ENCODE results near the gene STMN3.

Gene STMN3

GRCh38 chr20:63641792-63642523, 11.3 kb downstream of the STMN3 start:
- no peak for TF ChIP-seq FOXP2 (optimal IDR thresholded peaks at IDR 0.05; ENCODE audit: borderline replicate concordance, extremely low read depth, extremely low read length, insufficient read depth)
- no peak for TF ChIP-seq TAF1 (IDR thresholded peaks at IDR 0.05; ENCODE audit: borderline replicate concordance, insufficient read depth, low read length)
- no peak for TF ChIP-seq REST (IDR thresholded peaks at IDR 0.05; ENCODE audit: insufficient read depth in 1 of 2, low read depth in 2 of 2, low read length in 2 of 2)
- TF ChIP-seq POLR2AphosphoS5 (IDR thresholded peaks at IDR 0.05; ENCODE audit: low read depth, low read length) = no peak; the same call in 1 of the 2 replicates
- no peak for TF ChIP-seq SIN3A (IDR thresholded peaks at IDR 0.05; ENCODE audit: borderline replicate concordance, insufficient read depth, low read length)

GRCh38 chr20:63641146-63641791, 12.0 kb downstream of the STMN3 start:
- TF ChIP-seq TAF1 (IDR thresholded peaks at IDR 0.05; ENCODE audit: borderline replicate concordance, insufficient read depth, low read length) = no peak
- no peak for TF ChIP-seq FOXP2 (optimal IDR thresholded peaks at IDR 0.05; ENCODE audit: borderline replicate concordance, extremely low read depth, extremely low read length, insufficient read depth)
- no peak for TF ChIP-seq POLR2AphosphoS5 (IDR thresholded peaks at IDR 0.05; ENCODE audit: low read depth, low read length)
- TF ChIP-seq SIN3A (IDR thresholded peaks at IDR 0.05; ENCODE audit: borderline replicate concordance, insufficient read depth, low read length) = no peak
- no peak for TF ChIP-seq REST (IDR thresholded peaks at IDR 0.05; ENCODE audit: insufficient read depth in 1 of 2, low read depth in 2 of 2, low read length in 2 of 2)

GRCh38 chr20:63640086-63640485, 13.1 kb downstream of the STMN3 start:
- TF ChIP-seq FOXP2 (optimal IDR thresholded peaks at IDR 0.05; ENCODE audit: borderline replicate concordance, extremely low read depth, extremely low read length, insufficient read depth) = no peak

- no peak for TF ChIP-seq TAF1 (IDR thresholded peaks at IDR 0.05; ENCODE audit: borderline replicate concordance, insufficient read depth, low read length)
- TF ChIP-seq POLR2AphosphoS5 (IDR thresholded peaks at IDR 0.05; ENCODE audit: low read depth, low read length) = no peak
- TF ChIP-seq REST (IDR thresholded peaks at IDR 0.05; ENCODE audit: insufficient read depth in 1 of 2, low read depth in 2 of 2, low read length in 2 of 2) = no peak
- no peak for TF ChIP-seq FOXP2 (optimal IDR thresholded peaks at IDR 0.05; ENCODE audit: borderline replicate concordance, extremely low read depth, extremely low read length, insufficient read depth)
Measured at GRCh38 chr20:63639093-63639975, 13.9 kb downstream of the STMN3 start.

- TF ChIP-seq REST (IDR thresholded peaks at IDR 0.05; ENCODE audit: insufficient read depth in 1 of 2, low read depth in 2 of 2, low read length in 2 of 2) (no peak), SIN3A (IDR thresholded peaks at IDR 0.05; ENCODE audit: borderline replicate concordance, insufficient read depth, low read length) (no peak), FOXP2 (optimal IDR thresholded peaks at IDR 0.05; ENCODE audit: borderline replicate concordance, extremely low read depth, extremely low read length, insufficient read depth) (no peak), POLR2AphosphoS5 (IDR thresholded peaks at IDR 0.05; ENCODE audit: low read depth, low read length) (no peak), TAF1 (IDR thresholded peaks at IDR 0.05; ENCODE audit: borderline replicate concordance, insufficient read depth, low read length) (no peak)
Measured at GRCh38 chr20:63636752-63637628, 16.2 kb downstream of the STMN3 start.

All from PFSK-1 (cell line).